Peyer's patch (tissue), 4 donors: ENCODE results near the gene CELA1.

Source experiments
- CTCF ChIP-seq, 6 experiments: fragments of 450-650 bp in 4 of 6; fragments of 200-600 bp in 2 of 6; sonication (generic) in 1 of 6; IDR thresholded peaks; one replicate each; pipeline ENCODE4 v1.5.1; 2017 to 2019; ENCODE audit warnings: antibody characterized with exemption in 6 of 6, mild to moderate bottlenecking in 3 of 6, moderate library complexity in 1 of 6
- POLR2A ChIP-seq, 2 donors: fragments of 450-650 bp; IDR thresholded peaks; one replicate each; pipeline ENCODE4 v1.5.1; 2017; ENCODE audit warnings: antibody characterized with exemption in 2 of 2, mild to moderate bottlenecking in 2 of 2, moderate library complexity in 2 of 2

GRCh38 chr12:51388846-51389245 lies 42.4 kb upstream of the CELA1 start:
- no peak for TF ChIP-seq CTCF (IDR thresholded peaks at IDR 0.05)
- TF ChIP-seq POLR2A (IDR thresholded peaks at IDR 0.05), result no peak
